HepG2 (cell line): ENCODE data around the gene MRPL58. TPM values are rescaled to one million over a fixed set of nuclear protein-coding genes. Genes with fewer than 3 reads are reported as not detected.
A peak's percentile ranks its signal among the peaks of the same experiment; 100 is the strongest.

Source experiments
- GFI1 ChIP-seq: sonication (generic); formaldehyde crosslinking; IDR thresholded peaks from 2 replicates; pipeline ENCODE4 v1.5.0; 2020; ENCODE audit warnings: missing genetic modification reagents, mild to moderate bottlenecking, borderline replicate concordance
- KDM2A ChIP-seq: sonication (generic); formaldehyde crosslinking; IDR thresholded peaks from 2 replicates; pipeline ENCODE4 v1.4.0; 2020; ENCODE audit warnings: low read depth, missing genetic modification reagents, borderline replicate concordance
- NFATC3 ChIP-seq: sonication (generic); formaldehyde crosslinking; IDR thresholded peaks from 2 replicates; pipeline ENCODE4 v1.5.1; 2020; ENCODE audit warnings: mild to moderate bottlenecking, missing genetic modification reagents
- RBAK ChIP-seq: sonication (generic); formaldehyde crosslinking; IDR thresholded peaks from 2 replicates; pipeline ENCODE4 v1.5.1; 2020; ENCODE audit warnings: mild to moderate bottlenecking, missing genetic modification reagents
- SIX1 ChIP-seq: sonication (generic); formaldehyde crosslinking; IDR thresholded peaks from 2 replicates; pipeline ENCODE4 v1.4.0; 2020; ENCODE audit warnings: missing genetic modification reagents, borderline replicate concordance
- SNAPC2 ChIP-seq: sonication (generic); formaldehyde crosslinking; IDR thresholded peaks from 2 replicates; pipeline ENCODE4 v1.8.1; 2022; ENCODE audit warnings: mild to moderate bottlenecking, missing genetic modification reagents
- TOPORS ChIP-seq: sonication (generic); formaldehyde crosslinking; IDR thresholded peaks from 2 replicates; pipeline ENCODE4 v1.8.0; 2023; ENCODE audit warnings: mild to moderate bottlenecking, missing genetic modification reagents
- ZNF276 ChIP-seq: sonication (generic); formaldehyde crosslinking; IDR thresholded peaks from 2 replicates; pipeline ENCODE4 v1.4.0; 2020; ENCODE audit warnings: mild to moderate bottlenecking, low read depth, missing genetic modification reagents
- ZNF556 ChIP-seq: sonication (generic); formaldehyde crosslinking; IDR thresholded peaks from 2 replicates; pipeline ENCODE4 v1.4.0; 2020; ENCODE audit warnings: mild to moderate bottlenecking, missing genetic modification reagents, borderline replicate concordance
- ZNF777 ChIP-seq: sonication (generic); formaldehyde crosslinking; IDR thresholded peaks from 2 replicates; pipeline ENCODE4 v1.4.0; 2020; ENCODE audit warnings: missing genetic modification reagents
- ZNF816 ChIP-seq: sonication (generic); formaldehyde crosslinking; IDR thresholded peaks from 2 replicates; pipeline ENCODE4 v1.8.0; 2022; ENCODE audit warnings: missing genetic modification reagents, mild to moderate bottlenecking, borderline replicate concordance
- ZSCAN20 ChIP-seq: sonication (generic); formaldehyde crosslinking; IDR thresholded peaks from 2 replicates; pipeline ENCODE4 v1.4.0; 2020; ENCODE audit warnings: missing genetic modification reagents, mild to moderate bottlenecking, borderline replicate concordance
- polyA plus RNA-seq, 8 experiments: library from polyadenylated mRNA; depleted of rRNA in 3 of 8; stranded (reverse) in 7 of 8; unstranded in 1 of 8; fragments of >200 nt; fragmentation: Illumina TruSeq in 4 of 8; extraction: Trizol in 4 of 8; gene quantifications; 2 replicates each; pipeline versions ENCODE4 v1.2.1 to v1.2.3, GENCODE V29; 2011 to 2016; ENCODE audit warnings: low read depth in 4 of 8, missing spikeins in 1 of 8, mixed read lengths in 1 of 8; ENCODE audit not compliant: insufficient read depth in 1 of 8
- total RNA-seq, 5 experiments: library from RNA; depleted of rRNA; stranded (reverse); fragments of >200 nt; fragmentation: Illumina TruSeq; extraction: Trizol; gene quantifications; 2 replicates each; pipeline ENCODE4 v1.2.3, GENCODE V29; 2016; ENCODE audit warnings: low read depth in 1 of 5
- TF ChIP-seq, protein P1 (sequence below): sonication (generic); formaldehyde crosslinking; conservative IDR thresholded peaks from 2 replicates; pipeline ENCODE4 v1.4.0; 2020; ENCODE audit warnings: missing genetic modification reagents
- TF ChIP-seq, protein P2 (sequence below): sonication (generic); formaldehyde crosslinking; IDR thresholded peaks from 2 replicates; pipeline ENCODE4 v1.4.0; 2020; ENCODE audit warnings: mild to moderate bottlenecking, missing genetic modification reagents, borderline replicate concordance
- TF ChIP-seq, protein P3 (sequence below): sonication (generic); formaldehyde crosslinking; IDR thresholded peaks from 2 replicates; pipeline ENCODE4 v1.4.0; 2020; ENCODE audit warnings: missing genetic modification reagents, borderline replicate concordance
- TF ChIP-seq, protein P4 (sequence below): sonication (generic); formaldehyde crosslinking; IDR thresholded peaks from 2 replicates; pipeline ENCODE4 v1.4.0; 2020; ENCODE audit warnings: missing genetic modification reagents, borderline replicate concordance

MRPL58 gene
- total and polyA plus RNA-seq, 2 of the 13 experiments (the other 11 are each of a cell fraction or from before 2014, with no cell fraction given): 44.9 to 68.9 TPM

DNA sequence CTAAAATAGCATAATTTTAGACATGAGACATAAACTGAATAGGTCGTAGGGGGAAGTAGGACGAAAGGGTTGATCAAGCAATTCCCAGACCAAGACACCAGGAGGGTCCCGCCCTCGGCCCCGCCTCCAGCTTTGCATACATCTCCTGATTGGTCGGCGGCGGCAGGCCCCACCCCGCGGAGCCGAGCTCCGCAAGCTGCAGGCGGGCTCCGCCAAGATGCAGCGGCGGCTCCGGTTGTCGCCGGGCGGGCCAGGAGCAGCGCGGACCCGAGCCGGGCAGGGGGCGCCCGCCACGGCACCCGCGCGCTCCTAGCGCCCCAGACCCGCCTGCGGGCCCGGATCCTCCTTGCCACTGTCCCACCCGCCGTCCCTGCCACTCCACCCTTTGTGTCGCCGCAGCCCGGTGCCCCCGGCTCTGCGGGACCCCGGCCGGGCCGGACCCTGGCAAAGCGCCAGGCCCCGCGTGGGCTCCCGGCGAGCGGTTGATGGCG, 25.0 kb upstream of the MRPL58 start, which contains the start of gene CDR2L (continued):
- TF ChIP-seq, protein P1, sequence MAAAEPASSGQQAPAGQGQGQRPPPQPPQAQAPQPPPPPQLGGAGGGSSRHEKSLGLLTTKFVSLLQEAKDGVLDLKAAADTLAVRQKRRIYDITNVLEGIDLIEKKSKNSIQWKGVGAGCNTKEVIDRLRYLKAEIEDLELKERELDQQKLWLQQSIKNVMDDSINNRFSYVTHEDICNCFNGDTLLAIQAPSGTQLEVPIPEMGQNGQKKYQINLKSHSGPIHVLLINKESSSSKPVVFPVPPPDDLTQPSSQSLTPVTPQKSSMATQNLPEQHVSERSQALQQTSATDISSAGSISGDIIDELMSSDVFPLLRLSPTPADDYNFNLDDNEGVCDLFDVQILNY: no peak
- TF ChIP-seq SIX1 (CRISPR knock-in tag): no peak
- TF ChIP-seq ZNF276 (CRISPR knock-in tag): no peak
- TF ChIP-seq NFATC3 (CRISPR knock-in tag): no peak
- TF ChIP-seq GFI1 (CRISPR knock-in tag): no peak
- peak; percentile 34; the same call in 1 of the 2 replicates for TF ChIP-seq ZNF556 (CRISPR knock-in tag)
- TF ChIP-seq ZSCAN20 (CRISPR knock-in tag): no peak
- TF ChIP-seq, protein P2, sequence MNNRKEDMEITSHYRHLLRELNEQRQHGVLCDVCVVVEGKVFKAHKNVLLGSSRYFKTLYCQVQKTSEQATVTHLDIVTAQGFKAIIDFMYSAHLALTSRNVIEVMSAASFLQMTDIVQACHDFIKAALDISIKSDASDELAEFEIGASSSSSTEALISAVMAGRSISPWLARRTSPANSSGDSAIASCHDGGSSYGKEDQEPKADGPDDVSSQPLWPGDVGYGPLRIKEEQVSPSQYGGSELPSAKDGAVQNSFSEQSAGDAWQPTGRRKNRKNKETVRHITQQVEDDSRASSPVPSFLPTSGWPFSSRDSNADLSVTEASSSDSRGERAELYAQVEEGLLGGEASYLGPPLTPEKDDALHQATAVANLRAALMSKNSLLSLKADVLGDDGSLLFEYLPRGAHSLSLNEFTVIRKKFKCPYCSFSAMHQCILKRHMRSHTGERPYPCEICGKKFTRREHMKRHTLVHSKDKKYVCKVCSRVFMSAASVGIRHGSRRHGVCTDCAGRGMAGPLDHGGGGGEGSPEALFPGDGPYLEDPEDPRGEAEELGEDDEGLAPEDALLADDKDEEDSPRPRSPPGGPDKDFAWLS (CRISPR knock-in tag): no peak
- TF ChIP-seq ZNF816: no peak
- TF ChIP-seq RBAK (CRISPR knock-in tag): no peak
- peak; percentile 82 for TF ChIP-seq ZNF777 (CRISPR knock-in tag)
- no peak for TF ChIP-seq KDM2A
- TF ChIP-seq SNAPC2 (CRISPR knock-in tag): no peak
- TF ChIP-seq, protein P3, sequence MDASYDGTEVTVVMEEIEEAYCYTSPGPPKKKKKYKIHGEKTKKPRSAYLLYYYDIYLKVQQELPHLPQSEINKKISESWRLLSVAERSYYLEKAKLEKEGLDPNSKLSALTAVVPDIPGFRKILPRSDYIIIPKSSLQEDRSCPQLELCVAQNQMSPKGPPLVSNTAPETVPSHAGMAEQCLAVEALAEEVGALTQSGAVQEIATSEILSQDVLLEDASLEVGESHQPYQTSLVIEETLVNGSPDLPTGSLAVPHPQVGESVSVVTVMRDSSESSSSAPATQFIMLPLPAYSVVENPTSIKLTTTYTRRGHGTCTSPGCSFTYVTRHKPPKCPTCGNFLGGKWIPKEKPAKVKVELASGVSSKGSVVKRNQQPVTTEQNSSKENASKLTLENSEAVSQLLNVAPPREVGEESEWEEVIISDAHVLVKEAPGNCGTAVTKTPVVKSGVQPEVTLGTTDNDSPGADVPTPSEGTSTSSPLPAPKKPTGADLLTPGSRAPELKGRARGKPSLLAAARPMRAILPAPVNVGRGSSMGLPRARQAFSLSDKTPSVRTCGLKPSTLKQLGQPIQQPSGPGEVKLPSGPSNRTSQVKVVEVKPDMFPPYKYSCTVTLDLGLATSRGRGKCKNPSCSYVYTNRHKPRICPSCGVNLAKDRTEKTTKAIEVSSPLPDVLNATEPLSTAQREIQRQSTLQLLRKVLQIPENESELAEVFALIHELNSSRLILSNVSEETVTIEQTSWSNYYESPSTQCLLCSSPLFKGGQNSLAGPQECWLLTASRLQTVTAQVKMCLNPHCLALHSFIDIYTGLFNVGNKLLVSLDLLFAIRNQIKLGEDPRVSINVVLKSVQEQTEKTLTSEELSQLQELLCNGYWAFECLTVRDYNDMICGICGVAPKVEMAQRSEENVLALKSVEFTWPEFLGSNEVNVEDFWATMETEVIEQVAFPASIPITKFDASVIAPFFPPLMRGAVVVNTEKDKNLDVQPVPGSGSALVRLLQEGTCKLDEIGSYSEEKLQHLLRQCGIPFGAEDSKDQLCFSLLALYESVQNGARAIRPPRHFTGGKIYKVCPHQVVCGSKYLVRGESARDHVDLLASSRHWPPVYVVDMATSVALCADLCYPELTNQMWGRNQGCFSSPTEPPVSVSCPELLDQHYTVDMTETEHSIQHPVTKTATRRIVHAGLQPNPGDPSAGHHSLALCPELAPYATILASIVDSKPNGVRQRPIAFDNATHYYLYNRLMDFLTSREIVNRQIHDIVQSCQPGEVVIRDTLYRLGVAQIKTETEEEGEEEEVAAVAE (CRISPR knock-in tag): no peak
- TF ChIP-seq, protein P4, sequence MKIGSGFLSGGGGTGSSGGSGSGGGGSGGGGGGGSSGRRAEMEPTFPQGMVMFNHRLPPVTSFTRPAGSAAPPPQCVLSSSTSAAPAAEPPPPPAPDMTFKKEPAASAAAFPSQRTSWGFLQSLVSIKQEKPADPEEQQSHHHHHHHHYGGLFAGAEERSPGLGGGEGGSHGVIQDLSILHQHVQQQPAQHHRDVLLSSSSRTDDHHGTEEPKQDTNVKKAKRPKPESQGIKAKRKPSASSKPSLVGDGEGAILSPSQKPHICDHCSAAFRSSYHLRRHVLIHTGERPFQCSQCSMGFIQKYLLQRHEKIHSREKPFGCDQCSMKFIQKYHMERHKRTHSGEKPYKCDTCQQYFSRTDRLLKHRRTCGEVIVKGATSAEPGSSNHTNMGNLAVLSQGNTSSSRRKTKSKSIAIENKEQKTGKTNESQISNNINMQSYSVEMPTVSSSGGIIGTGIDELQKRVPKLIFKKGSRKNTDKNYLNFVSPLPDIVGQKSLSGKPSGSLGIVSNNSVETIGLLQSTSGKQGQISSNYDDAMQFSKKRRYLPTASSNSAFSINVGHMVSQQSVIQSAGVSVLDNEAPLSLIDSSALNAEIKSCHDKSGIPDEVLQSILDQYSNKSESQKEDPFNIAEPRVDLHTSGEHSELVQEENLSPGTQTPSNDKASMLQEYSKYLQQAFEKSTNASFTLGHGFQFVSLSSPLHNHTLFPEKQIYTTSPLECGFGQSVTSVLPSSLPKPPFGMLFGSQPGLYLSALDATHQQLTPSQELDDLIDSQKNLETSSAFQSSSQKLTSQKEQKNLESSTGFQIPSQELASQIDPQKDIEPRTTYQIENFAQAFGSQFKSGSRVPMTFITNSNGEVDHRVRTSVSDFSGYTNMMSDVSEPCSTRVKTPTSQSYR (CRISPR knock-in tag): no peak
- no peak for TF ChIP-seq TOPORS (CRISPR knock-in tag)
